Measurements from ENCODE around the gene CCT5. TPM values are rescaled to one million over a fixed set of nuclear protein-coding genes. Genes with fewer than 3 reads are reported as not detected.

Gene CCT5
- total RNA-seq, 4 donors from 2014 or later: 104 to 201 (median 163) TPM

DNA sequence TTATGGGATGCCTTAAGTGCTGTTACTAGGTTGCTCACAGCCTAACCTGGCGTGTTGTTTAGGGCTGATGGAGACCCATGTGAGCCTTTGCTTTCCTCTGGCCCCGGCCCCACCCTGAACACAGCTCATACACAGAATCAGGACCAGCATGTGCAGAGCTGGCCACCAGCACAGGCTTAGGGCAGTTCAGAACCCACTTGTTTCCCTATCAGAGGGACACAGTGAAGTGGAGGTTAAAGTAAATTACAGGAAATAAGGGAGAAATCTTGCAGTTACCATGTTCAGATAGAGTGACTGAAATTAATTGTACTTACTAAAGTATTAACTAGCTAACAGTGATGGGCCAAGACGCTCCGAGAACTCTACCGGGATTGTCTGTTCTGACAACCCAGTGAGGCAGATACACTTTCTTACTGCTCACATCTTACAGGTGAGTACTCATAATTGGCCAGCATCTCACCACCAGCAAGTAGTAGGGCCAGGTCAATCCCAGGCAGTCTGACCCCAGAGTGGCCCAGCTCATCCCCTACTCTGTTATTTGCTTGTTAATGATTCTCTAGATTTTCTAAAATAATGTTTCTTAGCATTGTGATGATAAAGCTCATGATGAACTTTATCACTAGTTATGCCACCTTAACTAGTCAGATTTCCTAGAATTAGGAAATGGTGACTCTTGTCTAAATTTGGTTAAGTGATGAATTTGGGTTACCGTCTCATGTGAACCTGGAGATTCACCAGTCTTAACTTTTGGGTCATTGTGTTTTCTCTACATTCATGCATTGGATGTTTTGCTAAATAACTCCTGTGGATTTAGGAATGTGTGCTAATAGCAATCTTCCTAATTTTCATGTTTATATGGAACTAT is 15.4 kb downstream of the CCT5 start:
- intact Hi-C loops (cut with DNase I): no loop called here
- 65% methylated on average over 6 of the region's 6 CpGs for WGBS, 2 donors
- H3K36me3 ChIP-seq: peaks cover 35 to 48% of the 10 kb centered on the region in 2 donors

DNA sequence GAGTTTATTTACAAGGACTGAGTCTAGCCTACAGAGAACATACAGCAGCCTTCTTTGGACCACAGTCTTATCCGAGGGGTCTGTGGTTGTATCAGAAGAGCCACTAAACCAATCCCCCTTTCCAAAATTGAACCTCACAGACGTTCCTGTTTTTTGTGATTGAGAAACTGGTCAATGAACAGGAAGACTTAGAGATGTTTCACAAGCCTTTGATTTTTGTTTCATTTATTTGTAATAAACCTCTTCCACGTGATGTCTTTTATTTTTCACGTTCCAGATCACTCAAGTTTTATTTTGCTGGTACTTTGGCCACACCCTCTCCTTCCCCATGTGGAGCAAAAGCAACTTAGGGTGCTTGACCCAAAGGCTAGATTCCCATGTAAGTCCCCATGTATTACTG is 16.1 kb downstream of the CCT5 start:
- 85% methylated on average over 4 of the region's 4 CpGs for WGBS, 2 donors
- Histone ChIP-seq H3K27ac (no peak overlapping the region), H3K27me3 (no peaks in the 10 kb centered on the region), H3K36me3 (peaks cover 29 to 41% of the 10 kb centered on the region in 2 donors), H3K4me1 (peaks cover 0 to 15% of the 10 kb centered on the region in 2 donors), H3K9me3 (no peaks in the 10 kb centered on the region), H3K4me3 (replicated peaks in 1 of 3) (no peak overlapping the region)
- DNase-seq: no peak
- intact Hi-C loops (cut with DNase I): no loop called here
- TF ChIP-seq, protein P1, sequence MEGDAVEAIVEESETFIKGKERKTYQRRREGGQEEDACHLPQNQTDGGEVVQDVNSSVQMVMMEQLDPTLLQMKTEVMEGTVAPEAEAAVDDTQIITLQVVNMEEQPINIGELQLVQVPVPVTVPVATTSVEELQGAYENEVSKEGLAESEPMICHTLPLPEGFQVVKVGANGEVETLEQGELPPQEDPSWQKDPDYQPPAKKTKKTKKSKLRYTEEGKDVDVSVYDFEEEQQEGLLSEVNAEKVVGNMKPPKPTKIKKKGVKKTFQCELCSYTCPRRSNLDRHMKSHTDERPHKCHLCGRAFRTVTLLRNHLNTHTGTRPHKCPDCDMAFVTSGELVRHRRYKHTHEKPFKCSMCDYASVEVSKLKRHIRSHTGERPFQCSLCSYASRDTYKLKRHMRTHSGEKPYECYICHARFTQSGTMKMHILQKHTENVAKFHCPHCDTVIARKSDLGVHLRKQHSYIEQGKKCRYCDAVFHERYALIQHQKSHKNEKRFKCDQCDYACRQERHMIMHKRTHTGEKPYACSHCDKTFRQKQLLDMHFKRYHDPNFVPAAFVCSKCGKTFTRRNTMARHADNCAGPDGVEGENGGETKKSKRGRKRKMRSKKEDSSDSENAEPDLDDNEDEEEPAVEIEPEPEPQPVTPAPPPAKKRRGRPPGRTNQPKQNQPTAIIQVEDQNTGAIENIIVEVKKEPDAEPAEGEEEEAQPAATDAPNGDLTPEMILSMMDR (IDR thresholded peaks at IDR 0.05): no peak
- no peak for TF ChIP-seq POLR2A (IDR thresholded peaks at IDR 0.05)

More for the DNA sequence above, 15.4 kb downstream of the CCT5 start:
- H3K9me3 ChIP-seq: no peaks in the 10 kb centered on the region
- no peak overlapping the region for H3K4me3 ChIP-seq (replicated peaks in 1 of 3)
- no peak overlapping the region for H3K27ac ChIP-seq
- peaks cover 0 to 21% of the 10 kb centered on the region in 2 donors for H3K4me1 ChIP-seq
- no peak for TF ChIP-seq POLR2A (IDR thresholded peaks at IDR 0.05)
- TF ChIP-seq, protein P1 (IDR thresholded peaks at IDR 0.05): no peak
- H3K27me3 ChIP-seq: no peaks in the 10 kb centered on the region
- no peak for DNase-seq

DNA sequence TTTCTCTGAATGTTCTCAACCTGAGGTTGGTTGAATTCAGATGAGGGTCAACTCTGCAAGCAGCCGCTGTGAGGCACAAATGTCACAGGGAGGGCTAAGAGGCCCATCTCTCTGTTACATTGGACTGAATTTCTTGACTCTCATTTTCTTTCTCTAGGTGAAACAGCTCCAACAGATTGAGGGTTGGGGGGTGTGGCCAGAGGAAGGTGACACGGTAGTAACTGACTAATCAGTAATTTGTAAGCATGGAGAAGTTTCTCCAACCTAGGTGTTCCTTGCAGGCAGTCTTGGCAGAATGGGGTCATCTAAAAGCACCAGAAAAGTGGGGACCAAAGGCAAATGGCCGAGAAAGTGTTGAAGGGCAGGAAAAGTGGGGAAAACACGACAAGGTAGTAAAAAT is 16.8 kb downstream of the CCT5 start:
- H3K9me3 ChIP-seq: no peaks in the 10 kb centered on the region
- no peak overlapping the region for H3K4me3 ChIP-seq (replicated peaks in 1 of 3)
- H3K4me1 ChIP-seq: peaks cover 0 to 14% of the 10 kb centered on the region in 2 donors
- no peak for TF ChIP-seq POLR2A (IDR thresholded peaks at IDR 0.05)
- TF ChIP-seq, protein P1 (IDR thresholded peaks at IDR 0.05): no peak
- WGBS, 2 donors: 86 to 89% methylated on average over 4 of the region's 4 CpGs
- DNase-seq: no peak
- intact Hi-C loops (cut with DNase I): no loop called here
- no peaks in the 10 kb centered on the region for H3K27me3 ChIP-seq
- H3K27ac ChIP-seq: no peak overlapping the region
- H3K36me3 ChIP-seq: peaks cover 22 to 34% of the 10 kb centered on the region in 2 donors

DNA sequence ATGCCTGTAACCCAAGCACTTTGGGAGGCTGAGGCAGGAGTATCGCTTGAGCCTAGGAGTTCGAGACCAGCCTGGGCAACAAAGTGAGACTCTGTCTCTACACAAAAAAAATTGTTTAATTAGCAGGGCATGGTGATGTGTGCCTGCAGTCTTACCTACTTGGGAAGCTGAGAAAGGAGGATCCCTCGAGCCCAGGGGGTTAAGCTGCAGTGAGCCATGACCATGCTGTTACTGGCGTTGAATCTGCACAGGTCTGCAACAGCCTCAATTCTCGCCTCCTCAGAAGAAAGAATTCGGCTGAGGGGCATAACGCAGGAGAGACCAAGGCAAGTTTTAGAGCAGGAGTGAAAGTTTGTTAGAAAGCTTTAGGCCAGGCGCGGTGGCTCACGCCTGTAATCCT is 18.0 kb downstream of the CCT5 start:
- no peaks in the 10 kb centered on the region for H3K9me3 ChIP-seq
- no peaks in the 10 kb centered on the region for H3K27me3 ChIP-seq
- no peak overlapping the region for H3K27ac ChIP-seq
- TF ChIP-seq POLR2A (IDR thresholded peaks at IDR 0.05): no peak
- TF ChIP-seq, protein P1 (IDR thresholded peaks at IDR 0.05): no peak
- intact Hi-C loops (cut with DNase I): no loop called here
- H3K4me3 ChIP-seq (replicated peaks in 1 of 3): no peak overlapping the region
- peaks cover 13 to 23% of the 10 kb centered on the region in 2 donors for H3K36me3 ChIP-seq
- DNase-seq: no peak
- peaks cover 0 to 7% of the 10 kb centered on the region in 2 donors for H3K4me1 ChIP-seq
- WGBS, 2 donors: 95 to 97% methylated on average over 10 of the region's 10 CpGs
